IPS-NIHi7 (cell line): ENCODE results near the gene UHRF1.
"Not testable (repeated sequence)": the region's sequence is repeated elsewhere in the genome, so short reads cannot be mapped to it uniquely, and the experiment has no call there.

Experiments
- DNase-seq: peaks from one replicate; pipeline ENCODE4 v3.0.0; 2012; ENCODE audit warnings: mixed read lengths; ENCODE audit errors: extremely low spot score

Gene UHRF1

GRCh38 chr19:4909156-4909896, at the start of gene UHRF1:
Gene UHRF1, plus strand, starts transcription at chr19:4909501. Its CDS starts 1,385 bp downstream, at chr19:4910886.
- no peak for DNase-seq

- DNase-seq: no peak
Measured at GRCh38 chr19:4859697-4860096, 49.6 kb upstream of the UHRF1 start.

GRCh38 chr19:4861147-4861546, 48.2 kb upstream of the UHRF1 start:
- DNase-seq: no peak

GRCh38 chr19:4866595-4867424, 42.5 kb upstream of the UHRF1 start:
- DNase-seq: peak; percentile 73

- DNase-seq: peak; percentile 100
Measured at GRCh38 chr19:4867534-4868285, 41.6 kb upstream of the UHRF1 start, which contains the start of gene PLIN3. Gene PLIN3, minus strand, starts transcription at chr19:4867667. Its CDS starts 6,273 bp downstream, at chr19:4861394.

GRCh38 chr19:4868286-4868834, 40.9 kb upstream of the UHRF1 start:
- no peak for DNase-seq

GRCh38 chr19:4870025-4870700, 39.1 kb upstream of the UHRF1 start:
- peak; percentile 31 for DNase-seq

GRCh38 chr19:4871711-4872110, 37.6 kb upstream of the UHRF1 start:
- DNase-seq: no peak

GRCh38 chr19:4873930-4874329, 35.4 kb upstream of the UHRF1 start:
- no peak for DNase-seq

GRCh38 chr19:4877753-4878490, 31.4 kb upstream of the UHRF1 start:
- peak; percentile 36 for DNase-seq

- no peak for DNase-seq
Measured at GRCh38 chr19:4878491-4878968, 30.8 kb upstream of the UHRF1 start.

GRCh38 chr19:4879041-4879440, 30.3 kb upstream of the UHRF1 start:
- no peak for DNase-seq

GRCh38 chr19:4882874-4883273, 26.4 kb upstream of the UHRF1 start:
- not testable (repeated sequence) for DNase-seq

- DNase-seq: not testable (repeated sequence)
Measured at GRCh38 chr19:4884993-4885392, 24.3 kb upstream of the UHRF1 start.

- DNase-seq: not testable (repeated sequence)
Measured at GRCh38 chr19:4887803-4888202, 21.5 kb upstream of the UHRF1 start.

- DNase-seq: no peak
Measured at GRCh38 chr19:4889034-4889815, 20.1 kb upstream of the UHRF1 start.

GRCh38 chr19:4891066-4891465, 18.2 kb upstream of the UHRF1 start:
- DNase-seq: no peak

GRCh38 chr19:4892962-4893361, 16.3 kb upstream of the UHRF1 start:
- DNase-seq: not testable (repeated sequence)

GRCh38 chr19:4896372-4896771, 12.9 kb upstream of the UHRF1 start:
- DNase-seq: no peak
